HepG2 (cell line): ENCODE results near the gene TBL3. TPM values are rescaled to one million over a fixed set of nuclear protein-coding genes. Genes with fewer than 3 reads are reported as not detected.

Experiments
- CTCF ChIP-seq: sonication (generic); formaldehyde crosslinking; IDR thresholded peaks from 2 replicates; pipeline ENCODE4 v1.5.0; 2020; ENCODE audit warnings: mild to moderate bottlenecking, missing genetic modification reagents, moderate library complexity
- DPF2 ChIP-seq: sonication (generic); formaldehyde crosslinking; IDR thresholded peaks from 2 replicates; pipeline ENCODE4 v1.4.0; 2020; ENCODE audit warnings: mild to moderate bottlenecking, low read depth, missing genetic modification reagents, borderline replicate concordance
- HOXA9 ChIP-seq: sonication (generic); formaldehyde crosslinking; IDR thresholded peaks from 2 replicates; pipeline ENCODE4 v1.8.1; 2022; ENCODE audit warnings: missing genetic modification reagents, mild to moderate bottlenecking, moderate library complexity, borderline replicate concordance
- IRF2 ChIP-seq: IDR thresholded peaks from 2 replicates; pipeline ENCODE4 v1.6.1; 2018; ENCODE audit warnings: missing genetic modification reagents, missing compliant biosample characterization
- SETDB1 ChIP-seq: sonication (generic); formaldehyde crosslinking; IDR thresholded peaks from 2 replicates; pipeline ENCODE4 v1.5.1; 2020; ENCODE audit warnings: missing genetic modification reagents, mild to moderate bottlenecking, borderline replicate concordance
- TFDP1 ChIP-seq: IDR thresholded peaks from 2 replicates; pipeline ENCODE4 v1.6.1; 2016; ENCODE audit warnings: missing compliant biosample characterization, missing genetic modification reagents, borderline replicate concordance
- ZNF280B ChIP-seq: sonication (generic); formaldehyde crosslinking; IDR thresholded peaks from 2 replicates; pipeline ENCODE4 v1.5.0; 2020; ENCODE audit warnings: missing genetic modification reagents, mild to moderate bottlenecking, borderline replicate concordance
- ZNF326 ChIP-seq: sonication (generic); formaldehyde crosslinking; IDR thresholded peaks from 2 replicates; pipeline ENCODE4 v1.4.0; 2020; ENCODE audit warnings: missing genetic modification reagents, borderline replicate concordance
- ZNF432 ChIP-seq: sonication (generic); formaldehyde crosslinking; IDR thresholded peaks from 2 replicates; pipeline ENCODE4 v1.5.0; 2020; ENCODE audit warnings: missing genetic modification reagents, mild to moderate bottlenecking, borderline replicate concordance
- ZNF678 ChIP-seq: sonication (generic); formaldehyde crosslinking; IDR thresholded peaks from 2 replicates; pipeline ENCODE4 v1.4.0; 2020; ENCODE audit warnings: mild to moderate bottlenecking, missing genetic modification reagents
- ZSCAN22 ChIP-seq: sonication (generic); formaldehyde crosslinking; IDR thresholded peaks from 2 replicates; pipeline ENCODE4 v1.4.0; 2020; ENCODE audit warnings: mild to moderate bottlenecking, missing genetic modification reagents
- polyA plus RNA-seq, 8 experiments: library from polyadenylated mRNA; depleted of rRNA in 3 of 8; stranded (reverse) in 7 of 8; unstranded in 1 of 8; fragments of >200 nt; fragmentation: Illumina TruSeq in 4 of 8; extraction: Trizol in 4 of 8; gene quantifications; 2 replicates each; pipeline versions ENCODE4 v1.2.1 to v1.2.3, GENCODE V29; 2011 to 2016; ENCODE audit warnings: low read depth in 4 of 8, missing spikeins in 1 of 8, mixed read lengths in 1 of 8; ENCODE audit not compliant: insufficient read depth in 1 of 8
- total RNA-seq, 5 experiments: library from RNA; depleted of rRNA; stranded (reverse); fragments of >200 nt; fragmentation: Illumina TruSeq; extraction: Trizol; gene quantifications; 2 replicates each; pipeline ENCODE4 v1.2.3, GENCODE V29; 2016; ENCODE audit warnings: low read depth in 1 of 5
- TF ChIP-seq, protein P1 (sequence below): sonication (generic); formaldehyde crosslinking; IDR thresholded peaks from 2 replicates; pipeline ENCODE4 v1.9.0; 2021; ENCODE audit warnings: missing genetic modification reagents, borderline replicate concordance
- TF ChIP-seq, protein P2 (sequence below): sonication (generic); formaldehyde crosslinking; IDR thresholded peaks from 2 replicates; pipeline ENCODE4 v1.5.1; 2020; ENCODE audit warnings: missing genetic modification reagents, mild to moderate bottlenecking, borderline replicate concordance
- TF ChIP-seq, protein P3 (sequence below): sonication (generic); formaldehyde crosslinking; IDR thresholded peaks from 2 replicates; pipeline ENCODE4 v1.4.0; 2020; ENCODE audit warnings: low read depth, missing genetic modification reagents

TBL3 gene
- total and polyA plus RNA-seq, 2 of the 13 experiments (the other 11 are each of a cell fraction or from before 2014, with no cell fraction given), result 16.8 to 38.0 TPM

- TF ChIP-seq, protein P1, sequence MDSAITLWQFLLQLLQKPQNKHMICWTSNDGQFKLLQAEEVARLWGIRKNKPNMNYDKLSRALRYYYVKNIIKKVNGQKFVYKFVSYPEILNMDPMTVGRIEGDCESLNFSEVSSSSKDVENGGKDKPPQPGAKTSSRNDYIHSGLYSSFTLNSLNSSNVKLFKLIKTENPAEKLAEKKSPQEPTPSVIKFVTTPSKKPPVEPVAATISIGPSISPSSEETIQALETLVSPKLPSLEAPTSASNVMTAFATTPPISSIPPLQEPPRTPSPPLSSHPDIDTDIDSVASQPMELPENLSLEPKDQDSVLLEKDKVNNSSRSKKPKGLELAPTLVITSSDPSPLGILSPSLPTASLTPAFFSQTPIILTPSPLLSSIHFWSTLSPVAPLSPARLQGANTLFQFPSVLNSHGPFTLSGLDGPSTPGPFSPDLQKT (CRISPR knock-in tag), result no peak
- TF ChIP-seq ZNF326 (CRISPR knock-in tag), result no peak
- TF ChIP-seq, protein P2, sequence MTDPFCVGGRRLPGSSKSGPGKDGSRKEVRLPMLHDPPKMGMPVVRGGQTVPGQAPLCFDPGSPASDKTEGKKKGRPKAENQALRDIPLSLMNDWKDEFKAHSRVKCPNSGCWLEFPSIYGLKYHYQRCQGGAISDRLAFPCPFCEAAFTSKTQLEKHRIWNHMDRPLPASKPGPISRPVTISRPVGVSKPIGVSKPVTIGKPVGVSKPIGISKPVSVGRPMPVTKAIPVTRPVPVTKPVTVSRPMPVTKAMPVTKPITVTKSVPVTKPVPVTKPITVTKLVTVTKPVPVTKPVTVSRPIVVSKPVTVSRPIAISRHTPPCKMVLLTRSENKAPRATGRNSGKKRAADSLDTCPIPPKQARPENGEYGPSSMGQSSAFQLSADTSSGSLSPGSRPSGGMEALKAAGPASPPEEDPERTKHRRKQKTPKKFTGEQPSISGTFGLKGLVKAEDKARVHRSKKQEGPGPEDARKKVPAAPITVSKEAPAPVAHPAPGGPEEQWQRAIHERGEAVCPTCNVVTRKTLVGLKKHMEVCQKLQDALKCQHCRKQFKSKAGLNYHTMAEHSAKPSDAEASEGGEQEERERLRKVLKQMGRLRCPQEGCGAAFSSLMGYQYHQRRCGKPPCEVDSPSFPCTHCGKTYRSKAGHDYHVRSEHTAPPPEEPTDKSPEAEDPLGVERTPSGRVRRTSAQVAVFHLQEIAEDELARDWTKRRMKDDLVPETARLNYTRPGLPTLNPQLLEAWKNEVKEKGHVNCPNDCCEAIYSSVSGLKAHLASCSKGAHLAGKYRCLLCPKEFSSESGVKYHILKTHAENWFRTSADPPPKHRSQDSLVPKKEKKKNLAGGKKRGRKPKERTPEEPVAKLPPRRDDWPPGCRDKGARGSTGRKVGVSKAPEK, result no peak
- no peak for TF ChIP-seq SETDB1 (CRISPR knock-in tag)
- TF ChIP-seq ZNF280B (CRISPR knock-in tag), result peak; percentile 61; the same call in 1 of the 2 replicates
- no peak for TF ChIP-seq ZSCAN22
- peak; percentile 67; the same call in 1 of the 2 replicates for TF ChIP-seq IRF2 (CRISPR knock-in tag)
- no peak for TF ChIP-seq HOXA9 (CRISPR knock-in tag)
- peak; percentile 70; the same call in 1 of the 2 replicates for TF ChIP-seq TFDP1 (CRISPR knock-in tag)
- TF ChIP-seq, protein P3, sequence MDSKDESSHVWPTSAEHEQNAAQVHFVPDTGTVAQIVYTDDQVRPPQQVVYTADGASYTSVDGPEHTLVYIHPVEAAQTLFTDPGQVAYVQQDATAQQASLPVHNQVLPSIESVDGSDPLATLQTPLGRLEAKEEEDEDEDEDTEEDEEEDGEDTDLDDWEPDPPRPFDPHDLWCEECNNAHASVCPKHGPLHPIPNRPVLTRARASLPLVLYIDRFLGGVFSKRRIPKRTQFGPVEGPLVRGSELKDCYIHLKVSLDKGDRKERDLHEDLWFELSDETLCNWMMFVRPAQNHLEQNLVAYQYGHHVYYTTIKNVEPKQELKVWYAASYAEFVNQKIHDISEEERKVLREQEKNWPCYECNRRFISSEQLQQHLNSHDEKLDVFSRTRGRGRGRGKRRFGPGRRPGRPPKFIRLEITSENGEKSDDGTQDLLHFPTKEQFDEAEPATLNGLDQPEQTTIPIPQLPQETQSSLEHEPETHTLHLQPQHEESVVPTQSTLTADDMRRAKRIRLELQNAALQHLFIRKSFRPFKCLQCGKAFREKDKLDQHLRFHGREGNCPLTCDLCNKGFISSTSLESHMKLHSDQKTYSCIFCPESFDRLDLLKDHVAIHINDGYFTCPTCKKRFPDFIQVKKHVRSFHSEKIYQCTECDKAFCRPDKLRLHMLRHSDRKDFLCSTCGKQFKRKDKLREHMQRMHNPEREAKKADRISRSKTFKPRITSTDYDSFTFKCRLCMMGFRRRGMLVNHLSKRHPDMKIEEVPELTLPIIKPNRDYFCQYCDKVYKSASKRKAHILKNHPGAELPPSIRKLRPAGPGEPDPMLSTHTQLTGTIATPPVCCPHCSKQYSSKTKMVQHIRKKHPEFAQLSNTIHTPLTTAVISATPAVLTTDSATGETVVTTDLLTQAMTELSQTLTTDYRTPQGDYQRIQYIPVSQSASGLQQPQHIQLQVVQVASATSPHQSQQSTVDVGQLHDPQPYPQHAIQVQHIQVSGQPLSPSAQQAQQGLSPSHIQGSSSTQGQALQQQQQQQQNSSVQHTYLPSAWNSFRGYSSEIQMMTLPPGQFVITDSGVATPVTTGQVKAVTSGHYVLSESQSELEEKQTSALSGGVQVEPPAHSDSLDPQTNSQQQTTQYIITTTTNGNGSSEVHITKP (CRISPR knock-in tag), result 0 out of 2 replicates have a peak, but pooled peaks have one; percentile 27
- TF ChIP-seq ZNF432 (CRISPR knock-in tag), result no peak
- TF ChIP-seq ZNF678 (CRISPR knock-in tag), result no peak
- peak; percentile 2; the same call in 1 of the 2 replicates for TF ChIP-seq CTCF
- TF ChIP-seq DPF2 (CRISPR knock-in tag), result no peak
Measured at GRCh38 chr16:1964506-1965395, 7.1 kb upstream of the TBL3 start, which contains the start of gene RPS2 (continued).
